HCEC 1CT (cell line): ENCODE data around the gene SAYSD1.

ENCODE experiments used
- DNase-seq: peaks from one replicate; pipeline ENCODE4 v3.0.0-alpha.2; 2017

The SAYSD1 gene

DNA sequence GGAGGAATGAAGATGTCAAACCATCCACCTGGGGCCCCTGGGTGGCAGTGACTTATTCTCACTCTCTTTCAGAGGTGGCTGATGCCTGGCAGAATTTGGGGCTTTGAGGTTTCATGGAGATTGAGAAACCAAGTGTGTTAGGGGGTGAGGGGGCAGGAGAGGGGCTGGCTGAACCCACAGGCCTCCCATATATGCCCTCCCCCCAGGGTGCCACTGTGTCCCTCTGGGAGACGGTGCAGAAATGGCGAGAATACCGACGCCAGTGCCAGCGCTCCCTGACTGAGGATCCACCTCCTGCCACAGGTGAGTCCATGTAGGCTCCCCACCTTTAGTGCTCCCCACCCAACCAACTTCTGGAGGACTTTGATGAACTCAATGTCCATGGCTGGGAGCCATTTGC is 58.8 kb downstream of the SAYSD1 start:
- no peak for DNase-seq

DNA sequence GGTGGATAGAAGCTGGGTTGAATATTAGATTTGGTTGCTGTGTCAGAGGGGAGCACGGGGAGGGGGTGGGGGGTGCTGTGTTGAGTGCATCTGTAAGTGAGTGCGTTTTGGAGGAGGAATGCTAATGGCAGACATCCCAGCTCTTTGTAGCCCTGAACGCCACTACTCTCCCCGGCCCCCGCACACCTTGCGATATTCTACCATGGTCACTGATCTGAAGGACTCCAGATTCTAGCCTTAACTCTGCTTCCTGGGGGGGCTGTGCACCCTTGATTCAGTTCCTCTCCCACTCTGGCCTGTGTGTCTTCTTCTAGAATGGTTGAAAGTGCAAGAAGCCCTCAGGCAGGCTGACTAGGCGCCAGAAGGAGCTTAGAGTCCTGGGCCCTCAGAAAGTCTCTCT is 59.3 kb downstream of the SAYSD1 start:
- no peak for DNase-seq

DNA sequence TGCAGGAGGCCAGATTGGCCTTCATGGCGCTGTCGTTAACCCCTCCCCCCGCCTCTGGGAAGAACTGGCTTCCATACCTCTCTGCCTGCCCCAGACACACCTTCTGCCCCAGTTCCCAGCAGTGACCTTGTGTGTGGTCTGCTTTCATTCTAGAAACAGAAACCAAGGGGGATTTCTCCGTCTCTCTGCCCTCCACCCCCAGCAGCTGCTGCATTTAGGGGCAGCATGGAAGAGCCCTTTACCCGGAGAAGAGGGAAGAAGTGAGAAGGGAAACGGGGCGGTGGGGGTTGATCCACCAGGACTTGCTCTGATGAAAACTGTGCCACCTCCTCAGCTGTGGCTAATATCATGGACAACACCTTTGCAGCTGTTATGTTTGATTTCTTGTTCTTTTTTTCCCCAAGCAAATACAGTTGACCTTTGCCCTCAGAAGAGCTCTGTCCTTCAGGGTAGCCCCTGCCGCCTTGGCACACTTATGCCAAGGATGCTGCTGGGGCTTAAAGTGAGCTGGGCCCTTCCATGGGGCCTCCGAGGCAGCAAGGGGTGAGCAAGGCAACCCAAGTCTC is 60.3 kb downstream of the SAYSD1 start:
- DNase-seq, result no peak
